ENCODE measurements around the gene RAI1.

DNA sequence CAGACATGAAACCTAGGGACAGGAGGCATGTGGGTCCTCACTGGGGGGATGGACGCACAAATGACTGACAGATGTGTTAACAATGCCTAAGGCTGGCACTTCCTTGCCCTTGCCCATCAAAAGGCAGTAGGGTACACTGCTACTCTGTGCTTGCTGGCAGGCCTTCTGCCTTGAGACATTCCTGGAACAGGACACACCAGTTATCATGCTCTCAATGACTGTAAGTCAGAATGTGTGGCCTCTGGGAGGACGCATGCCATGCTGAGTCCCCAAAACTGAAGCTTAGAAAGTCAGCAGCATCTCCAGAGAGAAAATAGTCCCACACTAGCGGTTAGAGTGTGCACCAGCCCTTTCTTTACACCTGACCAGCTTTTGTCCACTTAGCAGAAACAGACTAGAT lies 171.7 kb downstream of the RAI1 start:
- TF ChIP-seq, protein P1, sequence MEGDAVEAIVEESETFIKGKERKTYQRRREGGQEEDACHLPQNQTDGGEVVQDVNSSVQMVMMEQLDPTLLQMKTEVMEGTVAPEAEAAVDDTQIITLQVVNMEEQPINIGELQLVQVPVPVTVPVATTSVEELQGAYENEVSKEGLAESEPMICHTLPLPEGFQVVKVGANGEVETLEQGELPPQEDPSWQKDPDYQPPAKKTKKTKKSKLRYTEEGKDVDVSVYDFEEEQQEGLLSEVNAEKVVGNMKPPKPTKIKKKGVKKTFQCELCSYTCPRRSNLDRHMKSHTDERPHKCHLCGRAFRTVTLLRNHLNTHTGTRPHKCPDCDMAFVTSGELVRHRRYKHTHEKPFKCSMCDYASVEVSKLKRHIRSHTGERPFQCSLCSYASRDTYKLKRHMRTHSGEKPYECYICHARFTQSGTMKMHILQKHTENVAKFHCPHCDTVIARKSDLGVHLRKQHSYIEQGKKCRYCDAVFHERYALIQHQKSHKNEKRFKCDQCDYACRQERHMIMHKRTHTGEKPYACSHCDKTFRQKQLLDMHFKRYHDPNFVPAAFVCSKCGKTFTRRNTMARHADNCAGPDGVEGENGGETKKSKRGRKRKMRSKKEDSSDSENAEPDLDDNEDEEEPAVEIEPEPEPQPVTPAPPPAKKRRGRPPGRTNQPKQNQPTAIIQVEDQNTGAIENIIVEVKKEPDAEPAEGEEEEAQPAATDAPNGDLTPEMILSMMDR (IDR thresholded peaks at IDR 0.05) = no peak
- no peak for TF ChIP-seq POLR2A (IDR thresholded peaks at IDR 0.05)
